G401 (cell line): Measurements from ENCODE around the gene BLOC1S1. TPM values are rescaled to one million over a fixed set of nuclear protein-coding genes. Genes with fewer than 3 reads are reported as not detected.
"Not testable (repeated sequence)": the region's sequence is repeated elsewhere in the genome, so short reads cannot be mapped to it uniquely, and the experiment has no call there.

Source experiments
- DNase-seq: peaks from one replicate; pipeline ENCODE4 v3.0.0-alpha.2; 2015; ENCODE audit warnings: low spot score
- in situ Hi-C: cut with HindIII; loops from 2 replicates; pipeline ENCODE4 v1.10.0; 2016; ENCODE audit warnings: low sequenced_read_pairs, mixed read lengths
- total RNA-seq: library from RNA; depleted of rRNA; stranded (reverse); fragments of >200 nt; shearing (Covaris generic); gene quantifications from 2 replicates; pipeline ENCODE4 v1.2.3, GENCODE V29; 2014

The BLOC1S1 gene
- total RNA-seq, 1 experiment from 2014 or later, result 60.2 TPM

GRCh38 chr12:55738123-55739024 is 22.5 kb downstream of the BLOC1S1 start:
- DNase-seq, result peak; percentile 94
- in situ Hi-C loops, result no loop called here

DNA sequence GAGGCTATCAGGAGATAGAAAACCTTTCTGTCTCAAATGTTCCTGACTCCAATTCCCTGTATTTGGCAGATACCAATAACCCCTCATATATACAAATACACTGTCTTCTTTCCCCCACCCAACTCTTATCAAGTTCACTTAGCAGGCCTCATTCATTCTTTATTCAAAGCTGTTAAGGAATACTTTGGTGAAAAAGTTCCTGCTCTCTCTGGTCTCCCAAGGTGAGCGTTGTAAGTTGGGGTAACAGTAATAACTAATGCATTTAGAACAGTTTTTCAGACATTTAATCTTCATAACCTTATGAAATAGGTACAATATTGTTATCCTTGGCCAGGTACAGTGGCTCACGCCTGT is 23.2 kb downstream of the BLOC1S1 start:
- in situ Hi-C loops, result no loop called here
- DNase-seq, result no peak

GRCh38 chr12:55741931-55742680 is 26.3 kb downstream of the BLOC1S1 start:
- in situ Hi-C loops, result no loop called here
- no peak for DNase-seq

DNA sequence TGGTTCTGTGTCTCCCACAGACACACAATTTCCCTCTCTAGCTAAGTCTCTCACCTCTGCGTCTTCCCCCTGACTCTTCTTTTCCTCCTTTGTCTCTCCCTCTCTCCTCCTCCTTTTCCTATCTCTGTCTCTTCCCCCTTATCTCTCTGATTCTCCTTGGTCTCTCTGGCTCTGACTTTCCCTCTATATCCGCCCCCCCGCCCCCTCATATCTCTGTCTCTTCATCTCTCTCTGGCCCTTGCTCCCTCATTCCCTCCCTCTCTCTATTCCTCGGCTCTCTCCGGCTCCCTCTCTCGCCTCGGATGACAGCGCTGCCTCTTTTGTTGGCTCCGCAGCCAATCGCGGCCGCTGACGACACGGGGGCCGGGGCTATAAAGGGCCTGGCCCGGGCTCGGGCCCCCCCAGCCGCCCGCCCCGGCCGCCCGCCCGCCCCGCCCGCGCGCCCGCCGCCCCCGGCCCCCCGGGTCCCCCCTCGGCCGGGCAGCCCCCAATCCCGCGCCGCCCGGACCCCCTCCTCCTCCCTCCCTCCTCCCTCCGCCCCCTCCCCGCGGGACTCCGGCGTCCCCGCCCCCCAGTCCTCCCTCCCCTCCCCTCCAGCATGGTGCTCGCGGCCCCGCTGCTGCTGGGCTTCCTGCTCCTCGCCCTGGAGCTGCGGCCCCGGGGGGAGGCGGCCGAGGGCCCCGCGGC is 27.0 kb downstream of the BLOC1S1 start, which contains the start of gene GDF11:
Gene GDF11, plus strand, starts transcription at position 404 of the 687 bp plus-strand sequence. Its CDS starts 195 bp downstream, at position 599.
- DNase-seq, result peak; percentile 87
- in situ Hi-C loops, result no loop called here

GRCh38 chr12:55743406-55744339 is 27.8 kb downstream of the BLOC1S1 start:
- in situ Hi-C loops, result no loop called here
- peak; percentile 43 for DNase-seq

DNA sequence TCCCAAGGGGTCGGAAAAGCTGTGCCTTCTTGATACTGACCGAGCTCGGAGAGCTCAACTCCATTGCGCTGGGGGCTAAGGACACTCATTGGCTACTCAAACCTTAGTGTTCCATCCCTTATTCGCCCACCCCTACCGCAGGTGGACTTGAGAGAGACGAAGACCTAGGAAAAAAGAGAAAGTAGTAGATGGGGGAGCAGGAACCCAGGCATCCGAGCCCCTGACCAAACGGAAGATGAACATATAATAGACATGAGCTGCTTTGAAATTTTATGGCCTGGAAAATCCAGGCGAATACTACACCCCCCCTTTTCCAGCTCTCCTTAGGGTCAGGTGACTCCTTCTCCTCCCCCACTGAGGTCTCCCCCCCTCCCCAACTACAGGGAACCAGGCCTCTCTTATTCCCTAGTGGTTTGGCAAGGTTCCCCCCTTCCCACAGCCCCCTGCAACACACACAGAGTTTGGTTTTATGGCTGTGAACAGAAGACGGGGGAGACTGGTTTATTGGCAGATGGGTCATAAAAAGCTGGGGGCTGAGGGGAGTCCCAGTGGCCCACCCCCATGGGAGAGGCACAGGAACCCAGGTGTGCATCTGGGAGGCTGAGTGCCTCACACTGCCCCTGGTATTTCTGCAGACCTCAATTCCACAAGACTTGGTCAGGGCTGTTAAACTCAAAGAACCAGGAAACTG is 28.6 kb downstream of the BLOC1S1 start:
- in situ Hi-C loops, result no loop called here
- no peak for DNase-seq

- peak; percentile 63 for DNase-seq
- in situ Hi-C loops, result no loop called here
These were observed 29.7 kb downstream of the BLOC1S1 start for GRCh38 chr12:55745361-55746173.

- DNase-seq, result peak; percentile 20
- in situ Hi-C loops, result no loop called here
These were observed 30.5 kb downstream of the BLOC1S1 start for GRCh38 chr12:55746174-55746912.

DNA sequence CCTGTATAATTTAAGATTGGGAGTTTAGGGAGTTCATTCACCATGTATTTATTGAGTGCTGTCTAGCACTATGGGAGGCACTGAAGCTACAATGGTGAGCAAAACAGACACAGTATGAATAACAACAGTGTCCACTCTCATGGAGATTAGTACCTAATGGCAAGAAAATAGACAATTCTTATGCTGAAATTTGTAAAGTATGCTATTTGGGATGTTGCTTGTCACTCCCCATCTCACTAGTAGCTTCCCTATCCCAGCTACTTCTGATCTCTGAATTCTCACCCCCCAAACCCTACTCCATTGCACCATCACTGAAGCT is 31.0 kb downstream of the BLOC1S1 start:
- DNase-seq, result no peak
- in situ Hi-C loops, result no loop called here

GRCh38 chr12:55748230-55748993 is 32.6 kb downstream of the BLOC1S1 start:
- in situ Hi-C loops, result no loop called here
- no peak for DNase-seq

DNA sequence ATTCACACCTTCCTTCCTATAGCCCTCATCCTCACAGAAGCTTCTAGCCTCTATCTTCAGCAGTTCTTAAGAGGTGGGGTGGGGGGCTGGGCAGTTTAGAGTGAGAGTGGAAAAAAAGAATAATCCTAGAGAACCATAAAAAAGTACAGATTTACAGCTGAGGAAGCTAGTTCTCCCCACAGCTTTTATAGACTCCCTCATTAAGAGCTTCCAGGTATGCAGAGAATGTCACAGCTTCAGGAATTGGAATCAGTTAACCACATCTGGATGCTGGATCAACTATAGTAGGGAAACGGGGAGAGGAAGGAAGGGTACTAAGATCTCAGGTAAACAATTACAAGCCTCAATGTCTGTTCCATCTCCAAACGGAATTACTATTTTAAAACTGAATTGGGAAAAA is 39.4 kb downstream of the BLOC1S1 start:
- in situ Hi-C loops, result no loop called here
- no peak for DNase-seq

DNA sequence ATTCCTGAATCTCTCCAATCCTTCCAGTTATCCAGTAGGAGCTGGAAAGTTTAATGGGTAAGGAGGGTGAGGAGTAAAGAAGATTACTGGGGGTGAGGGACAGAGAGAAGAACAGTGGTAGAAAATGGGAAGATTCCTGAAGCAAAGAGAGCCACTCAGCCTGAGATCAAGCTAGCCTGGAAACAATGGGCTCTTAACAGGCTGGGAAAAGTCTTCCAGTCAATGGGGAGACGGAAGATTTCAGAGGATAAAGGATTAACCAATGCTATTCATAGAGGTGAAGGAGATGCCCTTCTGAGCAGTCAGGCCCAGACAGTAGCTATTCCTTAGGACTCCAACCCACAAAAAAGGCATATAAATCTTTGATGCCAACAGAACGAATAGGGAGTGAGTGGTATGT is 41.9 kb downstream of the BLOC1S1 start:
- in situ Hi-C loops, result no loop called here

GRCh38 chr12:55758575-55758974 is 42.7 kb downstream of the BLOC1S1 start:
- DNase-seq, in situ Hi-C loops: not testable (repeated sequence)

More for the DNA sequence above, 41.9 kb downstream of the BLOC1S1 start:
- DNase-seq, result no peak

DNA sequence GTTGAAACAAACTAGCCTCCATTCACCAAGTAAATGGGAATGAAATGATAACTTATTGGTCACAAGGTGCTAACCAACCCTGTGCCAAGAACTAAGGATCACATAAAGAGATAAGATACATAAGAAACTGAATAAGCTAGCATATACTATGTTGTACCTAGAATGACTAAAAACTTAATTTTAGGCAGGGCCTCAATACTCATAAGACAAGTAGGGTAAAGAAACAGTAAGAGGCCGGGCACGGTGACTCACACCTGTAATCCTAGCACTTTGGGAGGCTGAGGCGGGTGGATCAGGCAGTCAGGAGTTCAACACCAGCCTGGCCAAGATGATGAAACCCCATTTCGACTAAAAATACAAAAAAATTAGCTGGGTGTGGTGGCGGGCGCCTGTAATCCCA is 44.8 kb downstream of the BLOC1S1 start:
- DNase-seq, result no peak
- in situ Hi-C loops, result no loop called here

DNA sequence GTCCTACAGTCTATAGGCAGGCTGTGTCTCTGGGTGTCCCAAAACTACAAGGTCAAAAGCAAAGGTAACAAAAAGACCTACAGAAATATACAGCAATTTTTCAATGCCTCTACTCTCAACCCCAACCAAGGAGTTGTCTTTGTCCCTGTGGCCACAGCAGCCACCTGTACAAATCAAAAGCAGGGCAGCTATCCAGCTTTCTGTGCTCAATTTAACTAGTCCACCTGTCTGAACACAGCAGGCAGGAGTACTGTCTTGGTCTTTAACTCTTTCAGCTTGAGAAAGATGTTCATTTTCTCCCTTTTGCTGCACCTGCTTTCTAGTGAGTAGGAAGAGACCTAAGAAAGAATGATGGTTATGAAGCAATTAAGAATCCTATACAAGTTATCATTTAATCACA is 46.8 kb downstream of the BLOC1S1 start:
- DNase-seq, result peak; percentile 93
- in situ Hi-C loops, result no loop called here

DNA sequence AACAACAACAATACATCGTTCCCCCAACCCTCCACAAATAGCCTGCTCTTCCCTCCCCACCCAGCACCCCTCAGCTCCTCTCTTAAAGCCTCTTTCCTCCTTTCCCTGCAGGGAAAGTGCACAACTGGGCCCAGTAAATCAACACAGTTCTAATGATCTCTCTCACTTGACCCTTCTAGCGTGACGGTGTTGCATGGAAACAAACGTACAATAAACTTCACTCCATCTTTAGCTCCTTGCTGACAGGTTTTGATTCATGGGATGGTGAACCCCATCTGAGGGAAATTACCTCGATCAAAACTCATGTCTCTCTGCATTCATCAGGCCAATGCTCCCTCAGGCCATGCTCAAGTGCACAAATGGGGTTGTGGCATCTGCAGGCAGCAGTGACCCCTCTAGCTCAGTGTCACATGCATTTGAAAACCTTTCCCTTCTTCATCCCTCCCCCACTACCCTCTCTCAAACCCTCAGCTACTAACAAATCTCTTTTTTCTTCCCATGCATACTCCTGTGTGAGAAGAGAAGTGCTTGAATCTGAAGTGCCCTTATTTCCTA is 50.0 kb downstream of the BLOC1S1 start:
- DNase-seq, result no peak
- in situ Hi-C loops, result no loop called here
